Suprapubic skin (tissue), 2 donors: ENCODE data around the gene GGA3.

Source experiments
- EP300 ChIP-seq: sonication (generic); formaldehyde crosslinking; IDR thresholded peaks from one replicate; pipeline ENCODE4 v1.6.1; 2017; ENCODE audit warnings: antibody characterized with exemption
- POLR2A ChIP-seq, 2 donors: fragments of 450-650 bp; IDR thresholded peaks; one replicate each; pipeline ENCODE4 v1.6.1; 2017; ENCODE audit warnings: antibody characterized with exemption in 2 of 2, mild to moderate bottlenecking in 2 of 2, moderate library complexity in 2 of 2

- TF ChIP-seq POLR2A (IDR thresholded peaks at IDR 0.05) (no peak), EP300 (no peak)
Observed at GRCh38 chr17:75267411-75268232, 6.2 kb upstream of the GGA3 start.
